Fibroblast of lung (primary cell): ENCODE results near the gene TACC2.

Experiments
- CTCF ChIP-seq, 2 donors: IDR thresholded peaks in 1 of 2; conservative IDR thresholded peaks in 1 of 2; 1 replicate in 1 of 2; 2 replicates in 1 of 2; pipeline ENCODE4 v1.5.1; 2011 to 2012; ENCODE audit warnings: low read length in 2 of 2, control low read depth in 1 of 2, inconsistent platforms in 1 of 2, low read depth in 1 of 2, mild to moderate bottlenecking in 1 of 2
- EZH2 ChIP-seq: IDR thresholded peaks from 2 replicates; pipeline ENCODE4 v1.5.1; 2012; ENCODE audit warnings: low read length, control low read depth, mild to moderate bottlenecking; ENCODE audit errors: missing control alignments

- no peak for TF ChIP-seq CTCF (conservative IDR thresholded peaks at IDR 0.05 in 1 of 2, IDR thresholded peaks at IDR 0.05 in 1 of 2; ENCODE audit: low read depth in 1 of 2, low read length in 2 of 2)
- no peak for TF ChIP-seq EZH2
Measured at GRCh38 chr10:122232769-122233168, 243.8 kb downstream of the TACC2 start.
